ENCODE data around the gene CCDC183.

GRCh38 chr9:136769710-136770191 lies 26.4 kb upstream of the CCDC183 start:
- no peak for TF ChIP-seq EZH2phosphoT487 (IDR thresholded peaks at IDR 0.05; ENCODE audit: borderline replicate concordance, low read length)
- TF ChIP-seq, protein P1, sequence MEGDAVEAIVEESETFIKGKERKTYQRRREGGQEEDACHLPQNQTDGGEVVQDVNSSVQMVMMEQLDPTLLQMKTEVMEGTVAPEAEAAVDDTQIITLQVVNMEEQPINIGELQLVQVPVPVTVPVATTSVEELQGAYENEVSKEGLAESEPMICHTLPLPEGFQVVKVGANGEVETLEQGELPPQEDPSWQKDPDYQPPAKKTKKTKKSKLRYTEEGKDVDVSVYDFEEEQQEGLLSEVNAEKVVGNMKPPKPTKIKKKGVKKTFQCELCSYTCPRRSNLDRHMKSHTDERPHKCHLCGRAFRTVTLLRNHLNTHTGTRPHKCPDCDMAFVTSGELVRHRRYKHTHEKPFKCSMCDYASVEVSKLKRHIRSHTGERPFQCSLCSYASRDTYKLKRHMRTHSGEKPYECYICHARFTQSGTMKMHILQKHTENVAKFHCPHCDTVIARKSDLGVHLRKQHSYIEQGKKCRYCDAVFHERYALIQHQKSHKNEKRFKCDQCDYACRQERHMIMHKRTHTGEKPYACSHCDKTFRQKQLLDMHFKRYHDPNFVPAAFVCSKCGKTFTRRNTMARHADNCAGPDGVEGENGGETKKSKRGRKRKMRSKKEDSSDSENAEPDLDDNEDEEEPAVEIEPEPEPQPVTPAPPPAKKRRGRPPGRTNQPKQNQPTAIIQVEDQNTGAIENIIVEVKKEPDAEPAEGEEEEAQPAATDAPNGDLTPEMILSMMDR (IDR thresholded peaks at IDR 0.05; ENCODE audit: low read depth, low read length, poor library complexity, severe bottlenecking): peak; percentile 70

Measured in DOHH2 (cell line).